ENCODE measurements around the gene PPM1F. TPM values are rescaled to one million over a fixed set of nuclear protein-coding genes. Genes with fewer than 3 reads are reported as not detected.
"Not testable (repeated sequence)": the region's sequence is repeated elsewhere in the genome, so short reads cannot be mapped to it uniquely, and the experiment has no call there.

The PPM1F gene
- total RNA-seq, 1 experiment from 2014 or later: 45.9 TPM

DNA sequence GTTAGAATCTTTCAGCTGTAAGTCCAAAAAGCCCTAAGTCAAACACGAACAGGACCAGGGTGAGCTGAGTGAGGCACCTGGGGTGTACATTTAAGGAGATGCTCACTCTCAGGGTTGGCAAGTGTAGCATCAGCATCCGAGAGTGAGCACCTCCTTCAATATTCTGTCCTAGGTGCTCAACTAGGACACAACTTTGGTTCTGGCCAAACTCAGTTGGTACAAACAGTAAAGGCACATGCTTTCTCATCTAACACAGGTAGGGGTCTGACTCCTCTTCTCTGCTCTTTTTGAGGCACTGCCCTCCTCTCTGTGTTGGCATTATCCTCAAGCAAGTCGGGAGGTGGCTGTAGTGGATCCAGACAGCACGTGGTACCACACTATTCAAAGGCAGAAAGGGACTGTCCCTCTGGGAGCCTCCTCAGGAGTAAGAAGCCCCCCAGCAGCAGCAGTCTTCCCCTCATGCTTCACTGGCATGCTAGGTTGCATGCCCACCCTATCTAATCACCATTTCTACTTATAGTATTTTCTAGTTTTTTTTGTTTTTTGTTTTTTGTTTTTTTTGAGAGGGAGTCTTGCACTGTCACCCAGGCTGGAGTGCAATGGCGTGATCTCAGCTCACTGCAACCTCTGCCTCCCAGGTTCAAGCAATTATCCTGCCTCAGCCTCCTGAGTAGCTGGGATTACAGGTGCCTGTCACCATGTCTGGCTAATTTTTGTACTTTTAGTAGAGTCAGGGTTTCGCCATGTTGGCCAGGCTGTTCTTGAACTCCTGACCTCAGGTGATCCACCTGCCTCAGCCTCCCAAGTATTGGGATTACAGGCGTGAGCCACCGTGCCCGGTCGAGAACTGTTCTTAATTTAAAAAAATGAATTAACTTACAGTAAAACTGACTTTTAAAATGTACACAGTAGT is 70.6 kb downstream of the PPM1F start:
- DNase-seq (ENCODE audit: low read depth): no peak
- in situ Hi-C loops (cut with HindIII; ENCODE audit: low pct_unique_long_range_greater_than_20kb, low sequenced_read_pairs): no loop called here

DNA sequence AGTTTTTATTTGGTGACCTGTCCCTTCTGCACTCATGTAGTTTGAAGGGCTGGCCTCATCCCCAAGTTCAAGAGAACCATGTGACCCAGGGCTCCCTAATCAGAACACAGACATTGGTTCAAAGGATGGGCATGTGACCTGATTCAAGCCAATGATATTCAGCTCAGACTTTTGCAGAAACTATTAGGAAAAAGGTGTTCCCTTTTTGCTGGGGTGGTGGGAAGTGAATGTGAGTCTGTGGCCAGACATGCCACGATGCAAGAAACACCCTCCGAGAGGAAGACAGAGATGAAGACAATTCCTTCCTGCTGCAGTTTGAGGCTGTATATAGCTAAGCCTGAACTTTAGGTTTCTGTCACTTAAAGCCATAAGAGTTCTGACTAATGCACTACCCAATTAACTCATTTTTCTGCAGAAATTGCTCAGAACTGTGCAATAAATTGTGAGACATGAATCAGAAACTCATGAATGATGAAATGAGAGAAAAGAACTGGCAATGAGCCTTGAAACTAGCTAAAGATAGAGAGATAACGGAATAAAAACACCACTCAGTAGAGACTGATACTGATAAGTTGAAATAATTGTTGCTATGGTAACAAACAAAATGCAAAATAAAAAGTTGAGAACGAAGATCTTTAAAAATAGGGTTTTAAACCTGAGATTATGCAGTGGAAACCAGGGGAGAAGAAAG is 76.0 kb downstream of the PPM1F start:
- in situ Hi-C loops (cut with HindIII; ENCODE audit: low pct_unique_long_range_greater_than_20kb, low sequenced_read_pairs): no loop called here
- DNase-seq (ENCODE audit: low read depth): no peak

- DNase-seq (ENCODE audit: low read depth); in situ Hi-C loops (cut with HindIII; ENCODE audit: low pct_unique_long_range_greater_than_20kb, low sequenced_read_pairs): not testable (repeated sequence)
Measured at GRCh38 chr22:21874953-21875352, 77.7 kb downstream of the PPM1F start.

DNA sequence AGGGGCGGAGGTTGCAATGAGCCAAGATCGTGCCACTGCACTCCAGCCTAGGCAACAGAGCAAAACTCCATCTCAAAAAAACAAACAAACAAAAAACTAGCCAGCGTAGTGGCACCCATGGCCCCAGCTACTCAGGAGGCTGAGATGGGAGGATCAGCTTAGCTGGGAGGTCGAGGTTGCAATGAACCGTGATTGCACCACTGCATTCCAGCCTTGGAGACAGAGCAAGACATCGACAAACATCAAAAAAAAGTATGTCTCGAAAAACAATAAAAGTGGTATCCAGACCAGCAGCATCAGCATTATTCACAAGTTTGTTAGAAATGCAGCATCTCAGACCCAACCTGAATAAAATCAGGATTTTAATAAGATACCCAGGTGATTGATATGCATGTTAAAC is 79.0 kb downstream of the PPM1F start:
- in situ Hi-C loops (cut with HindIII; ENCODE audit: low pct_unique_long_range_greater_than_20kb, low sequenced_read_pairs): no loop called here
- no peak for DNase-seq (ENCODE audit: low read depth)

DNA sequence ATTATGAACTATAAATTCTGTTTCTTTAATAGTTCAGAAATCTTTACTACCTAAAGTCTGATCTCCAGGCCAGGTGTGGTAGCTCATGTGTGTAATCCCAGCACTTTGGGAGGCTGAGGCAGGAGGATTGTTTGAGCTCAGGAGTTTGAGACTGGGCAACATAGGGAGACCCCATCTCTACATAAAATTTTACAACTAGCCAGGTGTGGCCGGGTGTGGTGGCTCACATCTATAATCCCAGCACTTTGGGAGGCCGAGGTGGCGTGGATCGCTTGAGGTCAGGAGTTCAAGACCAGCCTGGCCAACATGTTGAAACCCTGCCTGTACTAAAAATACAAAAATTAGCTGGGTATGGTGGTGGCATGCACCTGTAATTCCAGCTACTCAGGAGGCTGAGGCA is 79.9 kb downstream of the PPM1F start:
- DNase-seq (ENCODE audit: low read depth); in situ Hi-C loops (cut with HindIII; ENCODE audit: low pct_unique_long_range_greater_than_20kb, low sequenced_read_pairs): not testable (repeated sequence)

Other genes with a start within 250 kb of the PPM1F start
- 0.75 and 2.2 TPM in 2 replicates for gene YPEL1, start 217.1 kb downstream of the PPM1F start, total RNA-seq (2014; rRNA removed; shearing (Covaris generic); ENCODE audit: low replicate concordance)
- gene MAPK1, start 85.2 kb downstream of the PPM1F start, total RNA-seq (2014; rRNA removed; shearing (Covaris generic); ENCODE audit: low replicate concordance): 27.8 and 34.9 TPM in 2 replicates
- 24.5 and 25.6 TPM in 2 replicates for gene TOP3B, start 29.9 kb upstream of the PPM1F start, total RNA-seq (2014; rRNA removed; shearing (Covaris generic); ENCODE audit: low replicate concordance)

All from Caki2 (cell line).